ENCODE results near the gene VAT1L.

Gene VAT1L

DNA sequence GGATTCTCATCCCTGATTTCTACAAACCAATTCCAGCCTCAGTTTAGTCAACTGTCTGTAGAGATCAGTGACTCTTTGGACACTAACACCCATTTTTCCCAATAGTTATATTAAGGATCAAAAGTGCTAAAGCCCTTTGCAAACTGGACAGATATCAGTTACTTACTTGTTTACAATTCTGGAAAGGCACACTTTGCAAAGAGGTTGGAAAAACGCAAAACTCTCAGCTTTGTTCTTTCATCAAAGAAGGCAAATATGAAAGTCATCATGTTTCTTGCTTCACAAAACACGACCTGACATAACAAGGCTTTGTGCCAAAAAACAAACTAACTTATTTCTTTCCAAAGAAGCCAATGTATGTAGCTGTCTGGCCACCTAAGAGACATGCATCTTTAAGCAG lies 26.1 kb upstream of the VAT1L start:
- Histone ChIP-seq H3K4me3 (ENCODE audit: low read length) (no peak overlapping the region), H3K36me3 (ENCODE audit: control insufficient read depth, low read length) (no peaks in the 10 kb centered on the region), H3K4me2 (ENCODE audit: low read length) (no peak overlapping the region), H3K79me2 (ENCODE audit: control insufficient read depth, low read length) (no peaks in the 10 kb centered on the region), H3K9me2 (replicated peaks; ENCODE audit: control insufficient read depth, low read length) (no peaks in the 10 kb centered on the region), H3K9me3 (ENCODE audit: control insufficient read depth, insufficient read depth, low read length) (no peaks in the 10 kb centered on the region), H3F3A (ENCODE audit: control insufficient read depth, insufficient read depth) (no peaks in the 10 kb centered on the region), H3K27ac (ENCODE audit: low read depth, low read length) (no peak overlapping the region), H4K20me1 (ENCODE audit: control insufficient read depth, insufficient read depth, low read depth, low read length) (no peaks in the 10 kb centered on the region), H3K4me1 (ENCODE audit: control insufficient read depth, low read length) (no peaks in the 10 kb centered on the region), H3K27me3 (ENCODE audit: control insufficient read depth, low read length) (no peaks in the 10 kb centered on the region)
- TF ChIP-seq, protein P1, sequence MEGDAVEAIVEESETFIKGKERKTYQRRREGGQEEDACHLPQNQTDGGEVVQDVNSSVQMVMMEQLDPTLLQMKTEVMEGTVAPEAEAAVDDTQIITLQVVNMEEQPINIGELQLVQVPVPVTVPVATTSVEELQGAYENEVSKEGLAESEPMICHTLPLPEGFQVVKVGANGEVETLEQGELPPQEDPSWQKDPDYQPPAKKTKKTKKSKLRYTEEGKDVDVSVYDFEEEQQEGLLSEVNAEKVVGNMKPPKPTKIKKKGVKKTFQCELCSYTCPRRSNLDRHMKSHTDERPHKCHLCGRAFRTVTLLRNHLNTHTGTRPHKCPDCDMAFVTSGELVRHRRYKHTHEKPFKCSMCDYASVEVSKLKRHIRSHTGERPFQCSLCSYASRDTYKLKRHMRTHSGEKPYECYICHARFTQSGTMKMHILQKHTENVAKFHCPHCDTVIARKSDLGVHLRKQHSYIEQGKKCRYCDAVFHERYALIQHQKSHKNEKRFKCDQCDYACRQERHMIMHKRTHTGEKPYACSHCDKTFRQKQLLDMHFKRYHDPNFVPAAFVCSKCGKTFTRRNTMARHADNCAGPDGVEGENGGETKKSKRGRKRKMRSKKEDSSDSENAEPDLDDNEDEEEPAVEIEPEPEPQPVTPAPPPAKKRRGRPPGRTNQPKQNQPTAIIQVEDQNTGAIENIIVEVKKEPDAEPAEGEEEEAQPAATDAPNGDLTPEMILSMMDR (IDR thresholded peaks at IDR 0.05; ENCODE audit: low read depth, low read length, poor library complexity, severe bottlenecking) = no peak
- no peak for TF ChIP-seq EZH2phosphoT487 (IDR thresholded peaks at IDR 0.05; ENCODE audit: borderline replicate concordance, low read length)

DNA sequence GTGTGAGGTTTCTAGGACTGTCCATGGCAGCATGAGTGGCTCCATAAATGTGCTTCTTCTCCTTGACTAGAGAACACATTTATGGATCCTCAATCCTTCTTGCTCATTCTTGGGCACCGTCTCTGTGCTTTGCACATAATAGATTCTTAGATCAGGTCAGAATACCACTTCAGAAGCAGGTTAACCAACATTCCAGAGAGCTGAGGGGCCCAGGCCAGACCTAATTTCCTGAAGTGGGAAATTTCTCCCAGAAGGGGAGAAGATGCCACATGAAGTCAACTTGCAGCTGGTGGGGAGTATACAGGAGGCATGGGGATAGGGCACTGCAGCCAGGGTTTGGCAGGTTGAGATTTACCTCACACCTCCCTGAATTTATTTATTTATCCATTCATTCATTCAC lies 24.4 kb upstream of the VAT1L start:
- Histone ChIP-seq H3K4me1 (ENCODE audit: control insufficient read depth, low read length) (no peaks in the 10 kb centered on the region), H3K9me2 (replicated peaks; ENCODE audit: control insufficient read depth, low read length) (no peaks in the 10 kb centered on the region), H4K20me1 (ENCODE audit: control insufficient read depth, insufficient read depth, low read depth, low read length) (no peaks in the 10 kb centered on the region), H3K4me3 (ENCODE audit: low read length) (no peak overlapping the region), H3K27me3 (ENCODE audit: control insufficient read depth, low read length) (no peaks in the 10 kb centered on the region), H3K36me3 (ENCODE audit: control insufficient read depth, low read length) (no peaks in the 10 kb centered on the region), H3K79me2 (ENCODE audit: control insufficient read depth, low read length) (no peaks in the 10 kb centered on the region), H3K27ac (ENCODE audit: low read depth, low read length) (no peak overlapping the region), H3F3A (ENCODE audit: control insufficient read depth, insufficient read depth) (no peaks in the 10 kb centered on the region), H3K4me2 (ENCODE audit: low read length) (no peak overlapping the region), H3K9me3 (ENCODE audit: control insufficient read depth, insufficient read depth, low read length) (no peaks in the 10 kb centered on the region)
- no peak for TF ChIP-seq EZH2phosphoT487 (IDR thresholded peaks at IDR 0.05; ENCODE audit: borderline replicate concordance, low read length)
- TF ChIP-seq, protein P1 (IDR thresholded peaks at IDR 0.05; ENCODE audit: low read depth, low read length, poor library complexity, severe bottlenecking) = no peak

DNA sequence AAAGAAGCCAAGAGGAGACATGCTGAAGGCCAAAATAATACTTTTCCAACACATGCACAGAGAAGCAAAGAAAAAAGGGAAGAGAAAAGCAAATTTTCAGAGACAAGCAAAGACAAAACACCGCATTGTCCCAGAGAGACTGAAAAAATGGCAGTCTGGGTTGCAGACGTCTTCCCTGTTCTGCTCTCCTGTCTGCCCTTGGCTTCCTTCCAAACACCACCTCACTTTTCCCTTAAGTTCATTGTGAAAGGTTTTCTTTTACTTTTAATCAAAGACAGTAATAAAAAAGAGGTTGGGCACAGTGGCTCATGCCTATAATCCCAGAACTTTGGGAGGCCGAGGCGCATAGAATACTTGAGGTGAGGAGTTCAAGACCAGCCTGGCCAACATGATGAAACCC lies 21.2 kb upstream of the VAT1L start:
- no peaks in the 10 kb centered on the region for H3F3A ChIP-seq (ENCODE audit: control insufficient read depth, insufficient read depth)
- no peak overlapping the region for H3K4me3 ChIP-seq (ENCODE audit: low read length)
- H3K4me1 ChIP-seq (ENCODE audit: control insufficient read depth, low read length) = no peaks in the 10 kb centered on the region
- no peaks in the 10 kb centered on the region for H3K9me2 ChIP-seq (replicated peaks; ENCODE audit: control insufficient read depth, low read length)
- H3K27ac ChIP-seq (ENCODE audit: low read depth, low read length) = no peak overlapping the region
- no peak for TF ChIP-seq EZH2phosphoT487 (IDR thresholded peaks at IDR 0.05; ENCODE audit: borderline replicate concordance, low read length)
- TF ChIP-seq, protein P1 (IDR thresholded peaks at IDR 0.05; ENCODE audit: low read depth, low read length, poor library complexity, severe bottlenecking) = no peak
- no peak overlapping the region for H3K4me2 ChIP-seq (ENCODE audit: low read length)
- H4K20me1 ChIP-seq (ENCODE audit: control insufficient read depth, insufficient read depth, low read depth, low read length) = no peaks in the 10 kb centered on the region
- H3K27me3 ChIP-seq (ENCODE audit: control insufficient read depth, low read length) = no peaks in the 10 kb centered on the region
- H3K9me3 ChIP-seq (ENCODE audit: control insufficient read depth, insufficient read depth, low read length) = no peaks in the 10 kb centered on the region
- H3K36me3 ChIP-seq (ENCODE audit: control insufficient read depth, low read length) = no peaks in the 10 kb centered on the region
- H3K79me2 ChIP-seq (ENCODE audit: control insufficient read depth, low read length) = no peaks in the 10 kb centered on the region

DNA sequence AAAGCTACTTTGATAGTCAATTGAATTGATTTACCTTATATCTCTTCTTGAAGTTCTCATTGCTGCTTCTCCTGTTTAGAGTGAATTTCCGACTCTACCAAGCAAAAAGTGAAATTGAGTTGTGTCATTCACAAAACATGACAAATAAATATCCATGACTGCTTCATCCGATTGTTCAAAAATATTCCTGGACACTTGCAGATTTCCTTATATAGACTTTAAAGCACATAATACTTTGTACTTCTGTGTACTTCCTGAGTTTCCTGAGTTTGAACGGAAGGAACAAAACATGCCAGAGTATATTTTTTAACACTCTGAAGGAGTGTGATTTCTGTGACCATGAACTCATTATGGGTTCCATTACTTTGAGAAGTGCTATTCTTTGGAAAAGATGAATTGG lies 20.5 kb upstream of the VAT1L start:
- no peaks in the 10 kb centered on the region for H3K27me3 ChIP-seq (ENCODE audit: control insufficient read depth, low read length)
- TF ChIP-seq, protein P1 (IDR thresholded peaks at IDR 0.05; ENCODE audit: low read depth, low read length, poor library complexity, severe bottlenecking) = no peak
- TF ChIP-seq EZH2phosphoT487 (IDR thresholded peaks at IDR 0.05; ENCODE audit: borderline replicate concordance, low read length) = no peak
- no peaks in the 10 kb centered on the region for H3F3A ChIP-seq (ENCODE audit: control insufficient read depth, insufficient read depth)
- H3K79me2 ChIP-seq (ENCODE audit: control insufficient read depth, low read length) = no peaks in the 10 kb centered on the region
- no peaks in the 10 kb centered on the region for H3K36me3 ChIP-seq (ENCODE audit: control insufficient read depth, low read length)
- H3K9me3 ChIP-seq (ENCODE audit: control insufficient read depth, insufficient read depth, low read length) = no peaks in the 10 kb centered on the region
- H4K20me1 ChIP-seq (ENCODE audit: control insufficient read depth, insufficient read depth, low read depth, low read length) = no peaks in the 10 kb centered on the region
- H3K4me1 ChIP-seq (ENCODE audit: control insufficient read depth, low read length) = no peaks in the 10 kb centered on the region
- no peaks in the 10 kb centered on the region for H3K9me2 ChIP-seq (replicated peaks; ENCODE audit: control insufficient read depth, low read length)
- H3K27ac ChIP-seq (ENCODE audit: low read depth, low read length) = no peak overlapping the region
- no peak overlapping the region for H3K4me2 ChIP-seq (ENCODE audit: low read length)
- no peak overlapping the region for H3K4me3 ChIP-seq (ENCODE audit: low read length)
